Midbrain (tissue), 1 donor: Measurements from ENCODE around the gene RAB3IL1.
A peak's percentile ranks its signal among the peaks of the same experiment; 100 is the strongest.

Experiments used
- DNase-seq: peaks from one replicate; lab custom pipeline; 2025; lab: John Stamatoyannopoulos, UW

The RAB3IL1 gene

GRCh38 chr11:61905067-61905696, 12.2 kb downstream of the RAB3IL1 start:
- no peak for DNase-seq

GRCh38 chr11:61904539-61905048, 12.8 kb downstream of the RAB3IL1 start:
- no peak for DNase-seq

DNA sequence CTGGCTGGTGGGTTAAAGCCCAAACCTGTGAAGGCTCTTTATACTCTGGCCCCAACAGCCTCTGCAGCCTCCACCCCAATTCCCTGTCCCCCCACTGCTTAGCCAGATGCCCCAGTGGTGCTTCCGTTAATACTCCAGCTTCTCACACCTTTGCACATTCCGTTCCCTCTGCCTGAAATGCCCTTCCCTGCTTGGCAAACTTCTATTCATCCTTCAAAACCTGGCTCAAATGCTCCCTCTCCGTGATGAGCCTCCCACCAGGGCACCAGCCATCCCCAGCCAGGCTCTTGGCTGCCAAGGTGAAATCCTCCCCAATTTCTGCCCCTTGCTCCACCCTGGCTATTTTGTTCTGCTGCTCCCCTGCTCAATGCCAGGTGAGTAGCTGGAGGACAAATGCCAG, 13.5 kb downstream of the RAB3IL1 start:
- DNase-seq, result no peak

GRCh38 chr11:61902313-61902712, 15.1 kb downstream of the RAB3IL1 start:
- DNase-seq, result no peak

- no peak for DNase-seq
Observed at GRCh38 chr11:61901397-61901796, 16.0 kb downstream of the RAB3IL1 start.

DNA sequence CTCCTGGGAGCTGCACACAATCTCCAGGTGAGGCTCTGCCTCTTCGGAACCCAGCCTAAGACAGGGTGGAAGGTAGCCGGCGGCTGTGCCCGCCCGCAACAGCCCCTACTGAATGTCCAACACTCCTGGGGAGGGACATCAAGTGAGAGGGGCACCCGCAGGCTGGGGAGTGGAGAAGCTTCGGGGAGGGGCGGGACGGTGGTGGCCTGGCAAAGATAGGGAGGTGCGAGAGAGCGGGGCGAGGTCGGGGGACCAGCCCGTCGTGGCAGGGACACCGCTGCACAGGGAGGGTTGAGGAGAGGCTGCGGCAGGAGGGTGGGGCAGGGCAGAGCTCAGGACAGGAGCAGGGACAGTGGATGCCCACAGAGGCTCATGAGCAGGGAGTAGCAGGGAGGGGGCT, 17.1 kb downstream of the RAB3IL1 start:
- DNase-seq, result no peak

DNA sequence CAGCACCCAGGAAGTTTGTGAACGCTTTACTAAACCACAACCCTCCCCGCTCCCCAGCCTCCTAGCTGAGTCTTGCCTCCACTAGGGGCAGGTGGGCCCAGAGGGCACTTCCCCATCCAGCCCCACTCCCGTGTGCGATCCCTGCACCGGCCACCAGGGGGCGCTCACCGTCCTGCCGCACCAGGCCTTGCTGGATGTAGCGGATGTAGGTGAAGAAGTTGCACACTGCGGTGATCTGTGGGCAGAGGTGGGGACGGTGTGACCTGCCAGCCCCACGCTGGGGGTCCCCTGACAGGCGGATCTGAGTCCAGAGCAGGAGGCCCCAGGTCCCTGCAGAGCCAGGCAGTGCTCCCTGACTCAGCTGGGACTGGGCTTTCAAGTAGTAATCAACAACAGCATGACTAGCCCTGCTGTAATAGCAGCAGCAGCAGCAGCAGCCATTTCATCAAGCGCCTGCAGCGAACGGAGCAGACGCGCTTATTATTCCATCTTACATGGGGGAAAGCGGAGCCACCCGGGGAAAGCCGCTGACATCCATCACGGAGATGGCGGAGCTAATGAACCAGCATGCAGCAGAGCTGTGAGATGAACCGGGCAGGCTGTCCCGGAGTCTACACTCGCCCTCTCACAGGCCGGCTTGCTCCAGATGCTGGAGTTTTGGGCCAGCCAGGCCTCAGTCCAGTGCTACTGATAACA, 18.1 kb downstream of the RAB3IL1 start:
- DNase-seq, result peak; percentile 78

GRCh38 chr11:61898247-61898582, 19.2 kb downstream of the RAB3IL1 start:
- DNase-seq, result no peak

- peak; percentile 57 for DNase-seq
Observed at GRCh38 chr11:61897387-61898246, 19.7 kb downstream of the RAB3IL1 start.

GRCh38 chr11:61896665-61897386, 20.5 kb downstream of the RAB3IL1 start:
- no peak for DNase-seq

- DNase-seq, result no peak
Observed at GRCh38 chr11:61895718-61896059, 21.7 kb downstream of the RAB3IL1 start.

- DNase-seq, result no peak
Observed at GRCh38 chr11:61895046-61895717, 22.2 kb downstream of the RAB3IL1 start.

DNA sequence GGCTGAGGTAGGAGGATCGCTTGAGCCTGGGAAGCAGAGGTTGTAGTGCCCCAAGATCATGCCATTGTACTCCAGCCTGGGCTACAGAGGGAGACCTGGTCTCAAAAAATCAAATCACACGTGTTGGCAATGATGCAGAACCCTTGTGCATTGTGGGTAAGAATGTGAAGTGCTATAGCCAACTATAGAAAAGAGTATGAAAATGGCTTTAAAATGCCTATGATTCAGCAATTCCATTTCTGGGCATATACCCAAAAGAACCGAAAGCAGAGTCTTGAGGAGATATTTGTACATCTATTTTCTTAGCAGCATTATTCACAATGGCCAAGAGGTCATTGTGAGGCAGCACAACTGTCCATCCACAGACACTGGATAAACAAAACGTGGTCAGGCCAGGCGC, 23.4 kb downstream of the RAB3IL1 start:
- no peak for DNase-seq

DNA sequence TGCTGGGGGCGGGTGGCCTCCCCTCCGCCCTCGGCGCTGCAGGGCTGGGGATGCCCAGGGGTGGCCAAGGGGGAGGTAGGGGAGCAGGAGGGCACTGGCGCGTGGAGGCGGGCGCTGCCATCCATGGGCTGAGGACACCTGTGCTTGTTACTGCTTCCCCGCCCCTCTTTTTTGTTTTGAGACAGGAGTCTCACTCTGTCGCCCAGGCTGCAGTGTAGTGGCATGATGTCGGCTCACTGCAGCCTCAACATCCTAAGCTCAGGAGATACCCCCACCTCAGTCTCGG, 25.3 kb downstream of the RAB3IL1 start:
- DNase-seq, result no peak

DNA sequence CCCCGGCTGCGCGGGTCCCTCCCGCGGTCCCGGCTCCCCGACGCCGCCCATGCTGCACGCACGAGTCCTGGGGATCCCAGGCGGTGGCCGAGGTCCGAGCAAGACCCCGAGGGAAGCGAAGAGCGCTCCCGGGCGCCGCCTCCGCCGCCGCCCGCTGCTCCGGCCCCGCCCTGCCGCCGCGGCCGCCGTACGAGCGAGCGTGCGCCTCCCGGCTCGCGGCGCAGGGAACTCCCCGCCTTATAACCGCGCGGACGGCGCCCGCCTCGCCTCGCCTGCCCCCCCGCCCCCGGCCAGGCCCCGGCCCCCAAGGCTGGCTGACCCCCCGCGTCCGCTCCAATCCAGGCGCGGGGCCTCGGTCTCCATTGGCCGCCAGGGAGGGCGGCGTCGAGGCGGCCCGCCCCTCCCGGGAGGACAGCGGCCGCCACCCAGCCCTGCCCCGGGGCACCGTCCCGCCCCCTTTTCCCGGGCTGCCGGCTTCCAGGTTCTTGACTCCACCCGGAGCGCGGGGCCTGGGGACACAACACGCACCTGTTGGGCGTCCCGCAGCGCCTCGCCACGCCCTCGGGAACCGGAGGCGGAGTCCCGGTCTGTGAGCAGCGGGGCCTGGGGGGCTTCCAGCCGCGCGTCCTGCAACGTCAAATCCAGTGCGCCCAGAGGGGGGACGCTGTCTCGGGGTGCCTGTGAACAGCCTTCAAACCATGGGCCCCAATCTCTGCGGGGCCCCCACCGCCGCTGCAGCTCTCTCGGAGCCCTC, 25.9 kb downstream of the RAB3IL1 start, which contains the start of gene FADS3:
Gene FADS3, minus strand, starts transcription at position 215 of the 754 bp plus-strand sequence. Its CDS starts 164 bp downstream, at position 51.
- peak; percentile 91 for DNase-seq

DNA sequence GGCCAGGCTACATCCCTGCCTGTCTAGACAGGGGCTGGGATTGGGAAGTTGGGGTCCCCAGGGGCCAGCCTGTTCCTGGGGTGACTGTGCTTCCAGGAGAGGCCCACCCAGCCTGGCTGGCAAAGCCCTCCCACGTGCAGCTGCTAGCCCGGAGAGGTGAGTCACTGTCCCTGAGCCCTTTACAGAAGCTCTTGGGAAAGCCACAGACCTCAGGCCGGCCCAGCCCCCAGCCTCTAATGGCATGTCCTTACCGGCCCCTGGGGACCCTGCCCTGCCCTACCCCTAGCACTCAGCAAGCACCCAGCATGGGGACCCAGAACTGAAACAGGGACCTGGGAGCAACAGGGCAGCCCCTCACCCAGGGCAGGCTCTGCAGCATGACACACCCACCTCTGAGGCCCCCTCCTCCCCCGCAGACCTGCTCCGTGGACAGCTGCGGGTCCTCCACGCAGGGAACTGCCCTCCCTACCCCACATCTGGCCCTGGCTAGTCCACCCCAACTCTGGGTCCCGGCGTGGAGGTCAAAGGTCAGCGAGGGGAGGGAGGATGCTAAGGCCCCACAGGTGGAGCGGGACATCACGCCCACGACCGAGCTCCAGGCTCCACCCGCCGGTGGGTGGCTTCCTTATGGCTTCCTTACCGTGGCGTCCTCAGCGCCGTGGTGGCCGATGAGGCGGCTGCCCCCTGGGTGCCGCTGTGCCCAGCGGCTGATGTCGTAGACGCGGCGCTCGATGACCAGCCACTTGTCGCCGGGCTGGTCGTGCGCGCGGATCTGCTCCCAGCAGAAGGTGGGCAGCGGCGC, 26.6 kb downstream of the RAB3IL1 start:
- DNase-seq, result peak; percentile 61

- no peak for DNase-seq
Observed at GRCh38 chr11:61889831-61890230, 27.5 kb downstream of the RAB3IL1 start.

DNA sequence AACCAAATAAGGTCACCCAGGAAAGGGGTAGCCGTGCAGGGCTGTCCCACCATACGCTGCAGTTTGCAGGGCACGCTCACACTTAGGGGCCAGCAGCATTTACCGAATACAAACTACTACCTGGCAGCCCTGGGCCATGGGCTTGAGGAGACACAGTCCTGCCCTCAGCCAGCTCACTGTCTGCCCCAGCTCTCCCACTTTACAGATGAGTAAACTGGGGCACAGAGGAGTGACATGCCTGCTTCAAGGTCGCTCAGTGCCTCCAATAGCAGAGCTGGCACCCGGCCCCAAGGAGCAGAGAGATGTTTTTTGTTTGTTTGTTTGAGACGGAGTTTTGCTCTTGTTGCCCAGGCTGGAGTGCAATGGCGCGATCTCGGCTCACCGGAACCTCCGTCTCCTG, 28.8 kb downstream of the RAB3IL1 start:
- DNase-seq, result no peak

DNA sequence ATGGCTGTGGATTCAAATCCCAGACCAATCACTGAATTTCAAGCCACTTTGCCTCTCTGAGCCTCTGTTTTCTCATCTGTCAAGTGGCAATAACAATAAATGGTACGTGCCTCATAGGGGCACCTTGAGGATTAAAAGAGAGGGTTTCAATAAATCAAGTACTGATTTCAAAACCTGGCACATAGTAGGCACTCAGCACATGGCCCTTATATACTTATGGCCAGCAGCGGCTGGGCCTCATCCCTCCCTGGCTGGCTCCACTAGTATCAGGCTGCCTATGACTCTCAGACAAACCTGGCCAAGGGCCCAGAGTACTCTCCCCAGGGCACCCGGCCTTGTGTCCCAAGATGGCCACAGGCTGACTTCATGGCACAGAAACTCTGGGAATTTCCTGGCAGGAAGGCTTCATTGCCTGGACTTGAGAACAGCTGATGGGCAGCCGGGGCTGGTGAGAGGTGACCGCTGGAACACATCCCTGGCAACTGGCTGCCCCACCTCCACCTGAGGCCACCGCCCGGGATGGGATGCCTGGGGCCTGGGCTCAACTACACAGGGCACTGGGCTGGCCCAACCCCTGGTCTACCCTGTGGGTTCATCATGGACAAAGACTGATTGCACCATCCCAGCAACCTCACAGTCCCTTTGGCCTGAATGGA, 29.4 kb downstream of the RAB3IL1 start:
- DNase-seq, result no peak

GRCh38 chr11:61886643-61887042, 30.7 kb downstream of the RAB3IL1 start:
- no peak for DNase-seq
